HG03280 (cell line): ENCODE measurements around the gene GZMH.
"Not testable (repeated sequence)": the region's sequence is repeated elsewhere in the genome, so short reads cannot be mapped to it uniquely, and the experiment has no call there.

Source experiments
- ATAC-seq: cut with Tn5 transposase; IDR thresholded peaks from one replicate; pipeline ENCODE4 v1.9.1; 2021; ENCODE audit warnings: mild to moderate bottlenecking, moderate library complexity; ENCODE audit not compliant: unreplicated experiment

Gene GZMH, protein sequence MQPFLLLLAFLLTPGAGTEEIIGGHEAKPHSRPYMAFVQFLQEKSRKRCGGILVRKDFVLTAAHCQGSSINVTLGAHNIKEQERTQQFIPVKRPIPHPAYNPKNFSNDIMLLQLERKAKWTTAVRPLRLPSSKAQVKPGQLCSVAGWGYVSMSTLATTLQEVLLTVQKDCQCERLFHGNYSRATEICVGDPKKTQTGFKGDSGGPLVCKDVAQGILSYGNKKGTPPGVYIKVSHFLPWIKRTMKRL

DNA sequence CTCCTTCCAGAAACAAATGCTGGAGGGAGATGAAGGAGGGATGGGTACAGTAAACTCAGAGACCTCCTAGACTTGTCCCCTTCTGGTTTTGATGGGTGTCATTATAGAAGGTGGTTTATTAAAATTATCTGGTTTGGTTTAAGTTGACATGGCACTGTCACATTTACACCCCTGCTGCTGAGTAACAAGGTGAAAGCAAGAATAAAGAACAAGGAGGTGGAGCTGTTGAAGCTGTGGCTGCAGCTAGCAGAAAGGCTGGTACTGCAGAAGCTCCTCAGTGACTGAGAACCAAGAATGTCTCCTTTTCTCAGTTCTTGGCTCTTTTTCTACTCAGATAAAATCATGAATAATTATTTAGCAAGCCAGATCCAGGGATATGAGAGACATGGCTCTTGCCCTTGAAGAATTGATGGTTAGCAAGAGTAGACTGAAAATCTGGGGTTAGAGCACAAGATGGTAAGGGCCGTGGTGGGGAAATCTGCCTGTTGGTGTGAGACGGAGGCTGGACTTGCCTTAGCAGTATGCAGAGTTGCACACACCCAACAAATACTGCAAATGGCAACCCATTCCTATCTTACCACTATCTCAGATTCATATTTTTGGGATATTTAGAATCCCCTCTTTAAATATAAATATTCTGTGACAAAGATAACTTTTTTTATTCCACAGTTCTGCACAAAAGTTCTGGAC is at the start of gene GZMH:
Gene GZMH, minus strand, starts transcription at position 31 of the 690 bp plus-strand sequence. CDS start 72 bp downstream, outside the sequence.
- ATAC-seq, result peak; percentile 39

DNA sequence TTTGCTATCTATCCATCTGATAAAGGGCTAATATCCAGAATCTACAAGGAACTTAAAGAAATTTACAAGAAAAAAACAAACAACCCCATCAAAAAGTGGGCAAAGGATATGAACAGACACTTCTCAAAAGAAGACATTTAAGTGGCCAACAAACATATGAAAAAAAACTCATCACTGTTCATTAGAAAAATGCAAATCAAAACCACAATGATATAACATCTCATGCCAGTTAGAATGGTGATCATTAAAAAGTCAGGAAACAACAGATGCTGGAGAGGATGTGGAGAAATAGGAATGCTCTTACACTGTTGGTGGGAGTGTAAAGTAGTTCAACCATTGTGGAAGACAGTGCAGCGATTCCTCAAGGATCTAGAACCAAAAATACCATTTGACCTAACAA is 38.9 kb upstream of the GZMH start:
- ATAC-seq, result not testable (repeated sequence)

DNA sequence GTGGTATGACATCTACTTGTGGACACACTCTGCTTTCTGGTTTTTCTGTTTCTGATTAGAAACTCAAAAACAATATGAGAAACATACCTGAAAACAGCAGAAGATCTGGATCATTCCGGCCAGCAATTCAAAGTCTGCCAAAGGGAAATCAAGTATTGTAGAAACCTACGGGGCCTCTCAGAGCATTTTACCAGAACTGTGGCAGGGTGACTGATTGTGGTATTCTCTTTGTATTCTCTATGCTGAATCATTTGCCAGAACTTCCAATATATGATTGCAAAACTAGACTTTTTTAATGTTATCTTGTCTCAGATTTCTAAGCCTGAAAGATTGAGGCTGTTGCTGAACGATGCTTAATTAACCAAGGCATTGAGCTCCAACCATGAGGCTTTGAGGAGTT is 30.4 kb upstream of the GZMH start:
- ATAC-seq, result no peak

DNA sequence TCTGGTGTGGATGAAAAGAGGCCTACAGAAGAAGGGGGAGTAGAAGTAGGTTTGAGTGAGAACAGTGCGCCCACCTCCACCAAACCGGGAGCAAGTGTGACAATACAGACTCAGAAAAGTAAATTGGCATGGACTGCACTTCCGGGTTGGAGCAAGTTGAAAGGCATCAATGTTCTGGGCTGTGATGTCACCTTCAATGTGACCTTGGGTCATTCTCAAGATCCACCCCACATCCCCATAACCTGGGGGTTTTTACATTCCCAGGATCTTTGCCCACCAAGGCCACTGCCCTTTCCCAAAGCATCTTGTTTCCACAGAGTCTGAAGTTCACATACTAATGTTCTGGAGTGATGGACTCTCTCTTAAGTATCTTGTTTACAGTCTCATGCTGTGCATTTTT is 29.8 kb upstream of the GZMH start:
- ATAC-seq, result no peak

DNA sequence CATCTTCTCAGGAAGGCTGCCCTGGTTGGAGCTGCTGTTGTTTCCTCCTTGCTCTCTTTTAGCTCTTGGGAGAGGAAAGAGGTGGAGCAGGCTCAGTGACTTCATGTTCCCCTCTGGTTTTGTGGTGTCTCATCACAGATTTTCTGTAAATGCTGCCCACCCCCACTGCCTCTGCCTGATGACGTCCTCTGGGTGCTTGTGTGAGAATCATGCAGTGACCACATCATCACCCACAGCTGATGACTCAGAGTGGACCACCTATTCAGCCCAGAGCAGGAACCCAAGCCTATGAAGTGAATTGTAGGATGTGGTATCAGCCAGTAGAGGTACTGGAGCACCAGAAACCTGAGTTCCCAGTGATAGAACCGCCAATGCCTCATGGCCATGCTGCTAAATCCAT is 24.7 kb upstream of the GZMH start, which contains the start of gene GZMB:
Gene GZMB, minus strand, starts transcription at position 33 of the 400 bp plus-strand sequence. Its CDS starts 30 bp downstream, at position 3.
- no peak for ATAC-seq

DNA sequence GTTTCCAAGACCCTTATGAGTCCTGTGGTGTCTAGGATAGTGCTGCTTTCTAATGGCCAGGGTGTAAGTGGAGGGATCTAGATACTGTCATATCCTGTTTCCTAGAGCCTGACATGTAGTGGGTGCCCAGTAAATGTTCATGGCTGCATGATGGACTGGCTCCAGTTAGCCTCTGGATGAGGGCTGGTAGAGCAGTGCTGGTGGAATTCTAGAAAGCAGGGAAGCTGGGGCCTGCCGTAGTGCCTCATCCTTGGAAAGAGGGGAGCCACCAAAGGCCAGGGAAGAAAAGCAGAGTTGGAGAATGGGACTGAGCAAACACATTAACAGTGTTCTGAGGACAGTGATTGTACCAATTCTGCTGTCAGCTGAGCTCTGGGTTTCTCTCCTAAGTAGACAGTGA is 23.9 kb upstream of the GZMH start:
- ATAC-seq, result no peak

DNA sequence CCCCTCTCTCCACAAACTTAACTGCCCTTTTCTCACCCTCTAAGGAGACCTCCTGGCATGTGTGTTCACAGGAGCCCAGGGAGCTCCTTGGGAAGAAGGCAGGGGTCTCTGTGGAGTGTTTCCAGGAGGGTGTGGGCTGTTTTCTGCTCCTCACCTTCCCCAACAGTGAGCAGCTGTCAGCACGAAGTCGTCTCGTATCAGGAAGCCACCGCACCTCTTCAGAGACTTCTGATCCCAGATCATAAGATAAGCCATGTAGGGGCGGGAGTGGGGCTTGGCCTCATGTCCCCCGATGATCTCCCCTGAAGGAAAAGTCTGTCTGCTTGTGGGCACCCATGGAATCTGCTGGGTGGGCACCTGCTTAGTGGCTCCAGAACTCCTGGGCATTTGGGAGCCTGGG is 23.3 kb upstream of the GZMH start:
- no peak for ATAC-seq

DNA sequence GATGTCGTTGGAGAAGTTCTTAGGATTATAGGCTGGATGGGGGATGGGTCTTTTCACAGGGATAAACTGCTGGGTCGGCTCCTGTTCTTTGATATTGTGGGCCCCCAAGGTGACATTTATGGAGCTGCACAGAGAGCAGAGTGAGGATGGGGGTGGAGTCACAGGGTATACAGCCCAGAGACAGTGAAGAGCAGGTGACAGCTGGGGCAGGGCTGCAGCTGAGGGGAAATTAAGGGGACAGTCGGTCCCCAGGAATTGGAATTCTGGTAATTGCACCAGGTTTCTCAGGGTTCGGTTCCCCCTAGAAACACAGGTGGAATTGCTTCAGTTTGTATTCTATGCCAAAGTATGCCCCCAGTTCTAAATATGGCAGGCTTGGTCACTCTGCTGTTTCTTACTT is 22.9 kb upstream of the GZMH start:
- ATAC-seq, result no peak

DNA sequence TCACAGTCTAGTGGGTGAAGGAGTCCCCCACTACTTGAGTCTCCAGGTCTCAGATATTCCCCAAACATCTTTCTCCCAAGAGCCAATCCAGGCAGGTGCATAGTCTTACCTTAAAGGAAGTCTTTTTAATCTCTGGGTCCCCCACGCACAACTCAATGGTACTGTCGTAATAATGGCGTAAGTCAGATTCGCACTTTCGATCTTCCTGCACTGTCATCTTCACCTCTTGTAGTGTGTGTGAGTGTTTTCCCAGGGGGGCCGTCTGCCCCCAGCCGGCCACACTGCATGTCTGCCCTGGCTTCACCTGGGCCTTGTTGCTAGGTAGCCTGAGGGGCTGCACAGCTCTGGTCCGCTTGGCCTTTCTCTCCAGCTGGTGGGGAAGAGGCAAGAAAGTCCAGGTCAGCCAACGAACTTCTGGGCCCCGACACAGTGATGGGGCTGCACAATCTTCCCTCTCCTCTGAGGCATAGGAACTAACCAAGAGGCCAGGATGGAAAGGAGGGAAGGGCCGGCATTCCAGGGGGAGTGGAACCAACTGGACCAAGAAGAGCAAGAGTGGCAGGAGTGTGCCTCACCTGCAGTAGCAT is 22.4 kb upstream of the GZMH start:
- no peak for ATAC-seq

DNA sequence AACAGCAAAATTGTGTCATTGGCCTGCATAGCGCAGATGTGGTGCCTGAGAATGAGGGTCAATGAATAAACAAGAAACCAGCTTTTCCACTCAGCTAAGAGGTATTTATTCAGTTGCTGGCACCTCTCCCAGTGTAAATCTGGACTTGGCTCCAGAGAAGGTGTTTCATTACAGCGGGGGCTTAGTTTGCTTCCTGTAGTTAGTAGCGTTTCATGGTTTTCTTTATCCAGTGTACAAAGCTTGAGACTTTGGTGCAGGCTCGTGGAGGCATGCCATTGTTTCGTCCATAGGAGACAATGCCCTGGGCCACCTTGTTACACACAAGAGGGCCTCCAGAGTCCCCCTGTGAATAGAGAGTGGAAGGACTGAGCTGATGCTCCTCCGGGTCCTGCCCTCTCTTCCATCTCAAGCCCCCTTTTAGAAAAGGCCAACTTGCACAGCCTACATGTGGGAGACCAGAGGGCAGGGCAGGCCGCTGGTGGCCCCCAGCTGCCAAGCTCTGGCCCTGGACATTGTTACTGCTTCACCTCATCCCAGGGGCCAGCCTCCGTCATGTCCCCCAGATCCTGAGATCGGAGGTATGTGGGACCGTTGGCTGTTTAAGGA is 21.5 kb upstream of the GZMH start:
- no peak for ATAC-seq

DNA sequence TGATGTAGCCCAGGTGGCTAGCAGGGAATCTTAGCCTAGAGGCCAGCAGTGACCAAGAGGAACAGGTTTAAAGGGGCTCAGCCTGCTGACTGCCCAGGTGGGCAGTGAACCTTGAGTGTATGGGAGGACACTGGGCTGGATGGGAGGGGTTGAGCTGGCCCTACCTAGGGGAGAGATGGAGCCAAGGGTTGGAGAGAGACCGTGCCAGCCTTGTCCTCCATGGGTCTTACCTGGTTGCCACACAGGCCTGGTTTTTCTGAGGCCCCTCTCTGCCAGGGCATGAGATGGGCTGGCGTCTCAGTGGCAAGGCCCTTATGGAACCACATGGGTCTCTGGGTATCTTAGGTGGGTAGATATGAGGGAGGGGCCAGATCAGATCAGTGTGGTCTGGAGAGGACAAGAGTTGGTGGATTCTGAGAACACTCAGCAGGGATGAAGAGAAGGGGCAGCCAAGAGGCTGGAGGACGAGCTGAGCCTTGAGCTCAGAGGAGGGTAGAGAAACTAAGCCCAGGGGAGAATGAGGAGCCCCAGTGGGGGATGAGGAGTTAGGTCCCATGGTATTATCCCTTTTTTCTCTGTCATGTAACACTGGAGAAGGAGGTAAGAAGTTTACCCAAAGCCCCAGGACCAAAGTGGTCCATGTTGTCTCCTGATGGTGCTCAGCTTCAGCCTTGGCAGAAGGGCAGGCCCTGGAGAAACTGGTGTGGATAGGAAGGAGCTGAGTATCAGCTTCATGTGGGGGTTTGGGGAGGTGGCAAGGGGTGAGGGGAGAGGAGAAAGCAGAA is 20.8 kb upstream of the GZMH start:
- ATAC-seq, result no peak

DNA sequence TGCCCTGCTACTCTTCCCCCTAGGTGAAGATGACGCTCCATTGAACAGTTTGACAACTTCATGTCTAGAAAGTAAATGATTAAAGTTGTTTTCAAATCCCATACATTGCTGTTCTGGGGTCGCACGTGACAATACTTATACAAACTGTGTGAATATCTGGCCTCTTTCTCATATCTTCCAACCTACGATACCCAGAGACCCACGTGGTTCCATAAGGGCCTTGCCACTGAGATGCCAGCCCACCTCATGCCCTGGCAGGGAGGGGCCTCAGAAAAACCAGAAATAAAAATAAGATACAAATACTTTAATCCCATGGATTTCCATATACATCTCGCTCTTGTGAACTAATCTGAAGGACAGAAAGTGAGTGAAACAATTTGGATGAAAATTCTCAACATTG is 20.0 kb upstream of the GZMH start:
- ATAC-seq, result no peak

DNA sequence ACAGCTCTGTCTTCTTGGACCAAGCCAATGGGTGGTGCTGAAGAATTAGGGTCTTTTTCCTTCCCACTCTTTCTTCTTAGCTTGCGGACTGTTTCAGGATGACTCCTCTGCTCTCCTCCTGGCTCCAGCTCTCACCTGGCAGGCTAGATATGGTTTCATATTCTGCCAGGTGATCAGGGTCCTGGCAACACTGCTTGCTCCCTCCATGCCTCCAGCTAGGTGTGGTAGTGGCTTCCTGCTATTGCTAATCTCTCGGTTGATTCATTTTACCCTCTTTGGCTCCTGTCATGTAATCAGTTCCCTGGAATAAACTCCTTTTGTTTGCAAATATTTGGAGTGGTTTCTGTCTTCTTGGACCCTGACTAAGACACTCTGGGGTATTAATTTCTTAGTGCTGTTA is 4.3 kb upstream of the GZMH start:
- ATAC-seq, result no peak

DNA sequence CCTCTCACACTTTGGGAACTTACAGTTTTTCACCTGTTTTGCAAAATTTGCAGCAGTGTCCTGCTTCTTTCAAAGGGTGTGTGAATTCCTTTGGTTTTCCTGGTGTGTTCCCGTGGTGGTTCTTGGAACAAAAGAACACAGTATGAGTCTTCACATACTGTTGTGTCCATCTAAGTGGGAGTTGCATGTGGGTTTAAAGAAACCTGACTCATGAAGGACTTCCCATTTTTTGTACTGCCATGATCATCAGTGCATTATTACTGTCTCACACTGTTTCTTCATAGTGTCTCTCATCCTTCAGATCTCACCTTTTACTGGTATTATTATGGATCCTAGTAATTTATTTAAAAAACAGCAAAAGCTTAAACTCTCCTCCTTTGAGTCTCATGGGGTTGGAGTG is 3.8 kb upstream of the GZMH start:
- no peak for ATAC-seq

DNA sequence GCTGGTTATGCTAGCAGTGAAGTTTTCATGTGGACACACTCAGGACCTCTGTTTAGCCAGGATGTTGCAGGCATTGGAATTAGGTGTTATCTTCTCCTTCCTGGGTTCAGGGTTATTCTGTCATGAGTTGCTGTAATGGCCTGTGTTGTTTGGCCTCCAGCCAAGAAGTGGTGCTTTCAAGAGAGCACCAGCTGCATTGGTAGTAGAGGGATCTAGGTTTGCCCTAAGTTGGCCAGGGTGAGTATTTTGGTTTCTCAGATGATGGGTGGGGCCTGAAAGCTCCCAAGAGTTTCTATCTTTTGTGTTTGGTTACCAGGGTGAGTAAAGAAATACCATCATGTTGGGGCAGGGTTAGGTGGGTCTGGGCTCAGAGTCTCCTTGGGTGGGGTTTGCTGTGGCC is 2.7 kb upstream of the GZMH start:
- no peak for ATAC-seq

DNA sequence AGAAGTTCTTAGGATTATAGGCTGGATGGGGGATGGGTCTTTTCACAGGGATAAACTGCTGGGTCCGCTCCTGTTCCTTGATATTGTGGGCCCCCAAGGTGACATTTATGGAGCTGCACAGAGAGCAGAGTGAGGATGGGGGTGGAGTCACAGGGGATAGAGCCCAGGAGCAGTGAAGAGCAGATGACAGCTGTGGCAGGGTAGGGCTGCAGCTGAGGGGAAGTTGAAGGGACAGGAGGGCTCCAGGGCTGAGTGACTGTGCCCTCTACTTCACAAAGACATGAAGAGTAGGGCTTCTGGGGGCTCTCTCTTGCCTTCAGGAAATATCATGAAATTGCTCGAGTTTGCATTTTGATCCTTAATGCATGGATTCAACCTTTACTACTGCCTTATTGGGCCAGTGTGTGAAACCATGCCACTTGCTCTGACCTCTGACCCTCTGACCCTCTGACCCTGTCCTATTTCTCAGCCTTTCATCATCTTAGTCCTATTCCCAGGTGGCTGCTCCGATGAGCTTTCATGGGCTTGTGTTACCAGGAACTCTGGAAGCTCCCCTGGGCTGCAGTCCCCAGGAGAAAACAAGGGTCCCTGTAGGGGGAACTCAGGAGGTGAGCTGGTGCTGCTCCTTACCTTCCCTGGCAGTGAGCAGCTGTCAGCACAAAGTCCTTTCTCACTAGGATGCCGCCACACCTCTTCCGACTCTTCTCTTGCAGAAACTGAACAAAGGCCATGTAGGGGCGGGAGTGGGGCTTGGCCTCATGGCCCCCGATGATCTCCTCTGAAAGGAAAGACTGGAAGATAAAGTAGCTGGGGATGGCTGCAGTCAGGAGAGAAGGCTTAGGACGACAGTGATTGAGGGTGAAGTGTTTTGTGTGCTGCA is 1.6 kb downstream of the GZMH start:
- no peak for ATAC-seq

DNA sequence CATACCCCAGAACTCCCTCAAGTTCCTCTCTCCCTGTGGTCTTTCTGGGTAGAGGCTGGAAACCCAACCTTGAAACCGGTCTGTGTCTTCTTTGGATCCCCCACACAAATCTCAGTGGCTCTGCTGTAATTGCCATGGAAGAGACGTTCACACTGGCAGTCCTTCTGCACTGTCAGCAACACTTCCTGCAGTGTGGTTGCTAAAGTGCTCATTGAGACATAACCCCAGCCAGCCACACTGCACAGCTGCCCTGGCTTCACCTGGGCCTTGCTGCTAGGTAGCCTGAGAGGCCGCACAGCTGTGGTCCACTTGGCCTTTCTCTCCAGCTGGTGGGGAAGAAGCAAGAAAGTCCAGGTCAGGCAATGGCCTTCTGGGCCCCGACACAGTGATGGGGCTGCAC is 2.4 kb downstream of the GZMH start:
- ATAC-seq, result no peak

DNA sequence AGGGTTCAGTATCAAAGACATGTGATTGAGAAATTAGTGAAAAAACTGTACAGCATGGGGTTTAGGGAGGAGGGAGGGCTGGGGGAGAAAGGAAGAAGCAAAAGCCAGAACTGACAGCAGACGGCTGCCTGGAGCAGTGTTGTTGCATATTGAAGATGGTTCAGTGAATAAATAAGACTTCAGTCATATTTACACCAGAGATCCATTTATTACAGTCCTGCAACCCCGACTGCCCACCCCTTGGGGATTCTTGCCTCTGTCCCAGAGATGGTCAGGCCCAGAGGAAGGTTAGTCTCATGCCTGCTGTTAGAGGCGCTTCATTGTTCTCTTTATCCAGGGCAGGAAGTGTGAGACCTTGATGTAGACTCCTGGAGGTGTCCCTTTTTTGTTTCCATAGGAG is 3.2 kb downstream of the GZMH start:
- ATAC-seq, result no peak

DNA sequence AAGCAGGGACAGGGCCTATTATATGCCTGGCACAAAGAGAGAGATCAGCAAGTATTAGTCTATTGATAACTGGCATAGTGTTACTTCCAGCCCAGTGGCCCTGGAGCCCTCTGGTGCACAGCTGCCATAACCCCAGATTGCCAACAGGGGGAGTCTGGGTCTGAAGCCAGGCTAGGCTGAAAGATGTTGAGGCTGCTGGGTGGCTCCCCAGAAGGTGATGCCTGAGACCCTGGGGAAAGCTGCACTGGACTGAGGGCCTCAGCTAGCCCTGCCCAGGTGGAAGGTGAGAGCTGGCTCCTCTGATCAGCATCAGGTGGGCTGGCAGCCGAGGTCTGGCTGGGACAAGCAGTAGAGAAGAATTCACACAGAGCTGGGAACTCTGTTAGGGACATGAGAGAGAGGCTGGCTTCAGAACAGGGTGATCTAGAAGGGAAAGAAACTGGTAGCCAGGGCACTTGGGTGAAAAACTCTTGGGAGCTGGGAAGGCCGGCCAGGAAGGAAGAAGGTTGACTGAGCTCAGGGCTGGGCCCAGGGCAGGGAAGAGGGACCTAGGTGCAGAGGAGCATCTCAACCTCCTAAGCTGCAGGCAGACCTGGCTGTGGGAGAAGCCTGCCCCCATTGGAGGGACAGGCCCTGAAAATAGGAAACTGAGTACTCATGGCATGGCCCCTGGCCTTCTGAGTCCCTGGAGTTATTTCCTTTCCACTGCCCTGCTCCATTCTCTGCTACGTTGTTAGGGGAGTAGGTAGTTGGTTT is 3.9 kb downstream of the GZMH start:
- ATAC-seq, result peak; percentile 86
